ENCODE data around the gene CDPF1.

CDPF1 gene

DNA sequence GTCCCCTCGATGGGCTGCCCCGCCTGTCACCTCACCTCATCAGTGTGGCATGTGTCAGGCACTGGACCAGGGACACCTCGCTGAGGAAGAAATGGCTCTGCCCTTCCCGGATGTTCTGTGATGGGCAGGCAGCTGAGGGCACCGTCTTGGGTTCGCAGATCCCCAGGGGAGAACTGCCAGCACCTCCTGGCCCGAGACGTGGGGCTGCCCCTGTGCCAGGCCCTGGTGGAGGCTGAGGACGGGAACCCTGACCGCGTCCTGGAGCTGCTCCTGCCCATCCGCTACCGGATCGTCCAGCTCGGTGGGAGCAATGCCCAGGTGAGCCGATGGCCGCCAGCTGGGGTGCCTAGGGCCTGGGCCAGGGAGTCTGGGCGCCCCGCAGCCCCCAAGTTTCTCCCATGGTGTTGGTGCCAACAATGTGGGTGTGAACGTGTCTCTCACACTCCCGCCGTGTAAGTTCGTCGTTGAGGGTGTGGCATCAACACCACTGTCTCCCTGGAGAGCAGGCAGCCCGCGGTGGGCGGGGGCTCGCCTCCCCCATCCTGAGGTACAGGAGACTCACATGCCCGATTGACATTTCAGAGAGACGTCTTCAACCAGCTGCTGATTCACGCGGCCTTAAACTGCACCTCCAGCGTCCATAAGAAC lies 39.3 kb upstream of the CDPF1 start:
- Mint-ChIP-seq H3K36me3 (ENCODE audit: low read depth) (peaks cover 34% of the 10 kb centered on the region), H3K4me3 (no peak overlapping the region), H3K27me3 (ENCODE audit: low read depth) (no peaks in the 10 kb centered on the region), H3K27ac (no peak overlapping the region), H3K9me3 (peaks cover 4% of the 10 kb centered on the region), H3K4me1 (ENCODE audit: low read depth) (peaks cover 17% of the 10 kb centered on the region)

DNA sequence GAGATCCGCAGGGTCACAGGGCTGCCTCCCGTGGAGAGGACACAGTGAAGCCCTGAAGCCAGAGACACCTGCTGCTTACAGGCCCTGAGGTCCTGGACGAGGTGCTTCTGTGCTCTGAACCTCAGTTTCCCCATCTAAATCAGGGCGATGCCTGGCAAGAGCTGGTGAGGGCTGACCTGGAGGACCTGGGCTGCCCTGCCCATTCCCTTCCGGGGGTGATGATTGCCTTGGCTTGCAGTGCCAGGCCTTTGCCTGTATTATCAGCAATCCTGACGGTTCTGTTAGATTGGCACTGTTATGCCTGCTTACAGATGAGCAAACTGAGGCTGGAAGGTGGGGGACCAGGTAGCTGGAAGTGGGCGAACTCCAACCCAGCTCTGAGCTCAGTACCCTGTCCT lies 38.8 kb upstream of the CDPF1 start:
- peaks cover 40% of the 10 kb centered on the region for H3K36me3 Mint-ChIP-seq (ENCODE audit: low read depth)
- peaks cover 17% of the 10 kb centered on the region for H3K4me1 Mint-ChIP-seq (ENCODE audit: low read depth)
- no peak overlapping the region for H3K4me3 Mint-ChIP-seq

DNA sequence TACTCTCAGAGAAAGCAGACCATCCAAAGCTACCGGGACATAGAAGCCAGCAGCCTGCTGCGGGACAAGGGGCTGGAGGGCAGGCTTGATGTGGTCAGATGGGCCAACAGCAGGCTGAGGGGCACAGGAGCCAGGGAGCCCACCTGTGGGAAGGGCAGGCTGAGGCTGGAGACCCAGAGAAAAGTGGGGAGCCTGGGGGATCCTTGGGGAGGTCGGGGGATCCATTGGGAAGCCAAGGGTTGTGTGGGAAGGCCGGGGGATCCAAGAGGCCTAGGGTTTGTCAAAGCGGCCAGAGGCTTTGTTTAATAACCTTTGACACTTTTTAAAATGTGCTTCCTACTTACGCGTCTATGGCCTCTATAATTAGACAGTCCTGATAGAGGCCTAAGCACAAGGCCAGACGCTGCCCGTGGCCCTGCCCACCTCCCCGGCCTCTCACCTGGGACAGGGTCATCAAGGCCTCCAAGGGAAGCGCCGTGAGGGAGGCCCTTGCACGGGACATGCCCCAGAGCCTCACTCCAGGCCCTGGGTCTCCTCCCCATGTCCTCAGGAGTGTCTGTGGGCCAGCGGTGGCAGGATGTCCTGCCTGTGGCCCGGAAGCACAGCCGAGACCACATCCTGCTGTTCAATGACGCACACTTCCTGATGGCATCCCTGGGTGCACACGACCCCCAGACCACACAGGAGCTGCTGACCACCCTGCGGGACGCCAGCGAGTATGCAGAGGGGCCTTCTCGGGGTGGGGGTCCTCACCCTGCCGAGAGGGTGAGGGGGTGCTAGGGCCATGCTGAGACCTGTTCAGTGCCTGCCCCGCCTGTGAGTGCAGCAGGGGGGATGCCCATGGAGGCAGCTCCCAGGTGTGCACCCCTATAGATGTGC lies 38.0 kb upstream of the CDPF1 start:
- Mint-ChIP-seq H3K36me3 (ENCODE audit: low read depth) (peaks cover 38% of the 10 kb centered on the region), H3K27ac (peak overlapping the region; percentile 81), H3K9me3 (peaks cover 4% of the 10 kb centered on the region), H3K4me3 (peak overlapping the region; percentile 70), H3K4me1 (ENCODE audit: low read depth) (peaks cover 17% of the 10 kb centered on the region), H3K27me3 (ENCODE audit: low read depth) (no peaks in the 10 kb centered on the region)

More for the DNA sequence above, 38.8 kb upstream of the CDPF1 start:
- Mint-ChIP-seq H3K9me3 (peaks cover 4% of the 10 kb centered on the region), H3K27ac (peak overlapping the region; percentile 81), H3K27me3 (ENCODE audit: low read depth) (no peaks in the 10 kb centered on the region)

DNA sequence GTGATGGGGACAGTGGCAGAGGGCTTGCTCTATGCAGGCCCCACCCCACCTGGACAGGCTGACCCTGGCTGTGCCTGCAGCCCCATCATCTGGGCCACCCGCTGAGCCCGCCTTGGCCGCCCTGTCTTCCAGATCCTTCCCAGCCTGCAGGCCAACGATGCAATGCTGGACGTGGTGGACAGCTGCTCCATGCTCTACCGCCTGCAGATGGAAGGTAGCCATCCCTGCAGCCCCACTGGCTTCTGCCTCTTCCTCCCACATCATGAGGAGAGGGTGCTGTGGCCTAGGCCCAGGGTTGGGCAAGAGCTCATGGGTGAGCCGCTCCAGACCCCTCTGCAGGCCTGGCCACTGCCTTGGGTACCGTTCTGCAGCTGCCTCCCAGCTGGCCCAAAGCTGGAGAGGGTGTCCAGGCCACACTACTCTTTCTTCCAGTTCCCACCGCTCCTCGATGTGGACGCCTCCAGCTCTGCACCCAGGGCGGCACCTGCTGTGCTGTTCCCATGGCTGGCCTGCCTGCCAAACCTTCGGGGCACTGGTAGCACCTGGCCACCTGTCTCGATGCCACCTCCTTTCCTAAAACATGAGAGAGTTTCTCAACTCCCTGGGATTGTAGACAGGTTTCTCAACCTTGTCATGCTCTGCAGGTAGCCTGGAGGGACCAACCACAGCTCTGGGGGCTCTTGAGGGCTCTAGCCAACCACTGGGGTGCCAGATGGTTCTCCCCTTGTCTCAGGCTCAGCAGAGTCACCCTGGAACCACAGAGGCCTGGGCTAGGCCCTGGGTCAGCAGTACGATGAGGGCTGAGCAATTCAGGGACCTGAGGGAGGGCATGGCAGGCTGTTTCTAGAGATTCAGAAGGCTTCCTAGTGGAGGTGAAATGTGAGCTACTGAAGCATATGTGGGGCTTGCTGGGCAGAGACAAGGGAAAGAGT lies 37.1 kb upstream of the CDPF1 start:
- Mint-ChIP-seq H3K36me3 (ENCODE audit: low read depth) (peaks cover 29% of the 10 kb centered on the region), H3K27ac (peak overlapping the region; percentile 81), H3K4me1 (ENCODE audit: low read depth) (peaks cover 17% of the 10 kb centered on the region), H3K9me3 (peaks cover under 1% of the 10 kb centered on the region), H3K4me3 (peak overlapping the region; percentile 70), H3K27me3 (ENCODE audit: low read depth) (no peaks in the 10 kb centered on the region)

DNA sequence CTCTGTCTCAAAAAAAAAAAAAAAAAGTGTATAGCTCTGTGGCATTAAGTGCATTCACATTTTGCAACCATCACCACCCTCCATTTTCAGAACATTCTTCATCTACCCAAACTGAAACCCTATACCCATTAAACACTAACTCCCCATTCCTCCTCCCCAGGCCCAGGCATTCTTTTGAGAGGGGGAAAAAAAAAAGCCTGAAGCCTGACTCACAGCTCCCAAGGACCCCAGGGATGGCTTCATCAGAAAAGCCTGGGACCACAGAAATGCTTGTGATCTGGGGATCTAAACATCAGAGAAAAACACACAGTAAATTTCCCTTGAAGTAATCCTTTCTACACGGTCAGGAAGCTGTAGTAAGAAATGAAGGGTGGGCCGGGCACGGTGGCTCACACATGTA lies 35.9 kb upstream of the CDPF1 start:
- Mint-ChIP-seq H3K36me3 (ENCODE audit: low read depth) (peaks cover 27% of the 10 kb centered on the region), H3K9me3 (no peaks in the 10 kb centered on the region), H3K4me3 (no peak overlapping the region), H3K4me1 (ENCODE audit: low read depth) (peaks cover 18% of the 10 kb centered on the region), H3K27ac (no peak overlapping the region), H3K27me3 (ENCODE audit: low read depth) (no peaks in the 10 kb centered on the region)

DNA sequence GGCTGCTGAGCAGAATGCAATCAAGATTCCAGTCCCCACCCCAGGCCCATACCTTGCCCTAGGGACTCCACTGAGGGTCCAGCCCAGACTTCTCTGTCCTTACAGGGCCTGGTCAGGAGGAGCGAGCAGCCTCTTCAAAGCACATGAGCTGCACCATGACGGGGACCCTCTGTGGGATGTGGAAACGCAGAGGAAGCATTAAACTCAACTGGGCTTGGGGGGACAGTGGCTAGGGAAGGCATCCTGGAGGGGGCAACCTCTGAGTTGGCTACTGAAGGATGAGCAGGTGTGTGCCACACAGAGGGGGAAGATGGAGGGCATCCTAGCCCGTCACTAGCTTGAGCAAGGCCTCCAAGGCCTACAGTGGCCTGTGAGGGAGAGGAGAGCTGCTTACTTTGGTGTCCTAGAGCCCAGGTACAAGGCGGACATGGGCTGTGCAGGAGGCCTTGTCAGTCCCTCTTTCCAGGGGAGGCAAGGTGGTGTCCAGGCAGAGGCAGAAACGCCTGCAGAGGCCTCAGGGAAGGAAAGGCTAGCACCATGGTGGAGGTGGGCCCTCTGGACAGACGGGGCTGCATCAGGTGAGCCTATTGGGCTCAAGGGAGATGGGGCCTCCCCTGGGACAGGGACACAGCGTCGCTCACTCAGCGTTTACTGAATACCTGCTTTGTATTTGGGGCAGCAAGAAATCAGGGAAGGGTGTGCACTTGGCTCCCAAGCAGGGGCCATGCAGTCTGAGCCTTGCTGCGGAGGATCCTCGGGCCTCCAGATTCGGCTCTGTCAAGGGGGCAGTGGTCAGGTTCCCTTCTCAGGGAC lies 32.0 kb upstream of the CDPF1 start:
- H3K36me3 Mint-ChIP-seq (ENCODE audit: low read depth), result peaks cover 18% of the 10 kb centered on the region
- H3K4me3 Mint-ChIP-seq, result no peak overlapping the region
- H3K27ac Mint-ChIP-seq, result no peak overlapping the region
- H3K9me3 Mint-ChIP-seq, result no peaks in the 10 kb centered on the region
- H3K27me3 Mint-ChIP-seq (ENCODE audit: low read depth), result no peaks in the 10 kb centered on the region
- peaks cover 2% of the 10 kb centered on the region for H3K4me1 Mint-ChIP-seq (ENCODE audit: low read depth)

DNA sequence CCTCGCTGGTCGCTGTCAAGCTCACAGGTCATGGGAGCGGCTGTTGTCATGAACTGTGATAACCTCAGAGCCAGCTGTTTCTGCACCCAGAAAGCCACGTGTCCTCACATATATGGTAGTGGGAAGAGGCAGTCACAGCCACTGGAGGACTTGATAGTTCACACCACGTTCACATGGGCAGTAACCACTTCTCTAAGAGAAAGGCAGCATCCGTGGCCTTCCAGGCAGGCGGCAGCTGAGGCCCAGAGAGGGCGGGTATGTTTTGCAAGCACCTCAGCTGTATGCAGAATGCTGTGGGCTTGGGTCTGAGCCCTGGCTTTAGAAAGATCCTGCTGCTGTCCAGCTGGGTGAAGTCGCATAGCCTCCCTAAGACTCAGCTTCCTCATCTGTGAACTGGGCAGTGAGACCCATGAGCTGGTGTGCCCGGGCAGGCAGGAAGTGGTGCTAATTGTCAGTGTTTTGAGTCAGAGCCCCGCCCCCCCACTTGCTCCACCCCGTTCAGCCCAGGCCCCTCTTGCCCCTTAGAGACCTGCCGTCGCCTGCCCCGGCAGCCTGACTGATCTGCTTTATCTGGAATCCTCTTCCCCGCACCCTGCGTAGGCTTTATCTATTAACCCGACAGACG lies 31.0 kb upstream of the CDPF1 start:
- no peaks in the 10 kb centered on the region for H3K27me3 Mint-ChIP-seq (ENCODE audit: low read depth)
- peaks cover 22% of the 10 kb centered on the region for H3K36me3 Mint-ChIP-seq (ENCODE audit: low read depth)
- H3K4me3 Mint-ChIP-seq, result no peak overlapping the region
- H3K4me1 Mint-ChIP-seq (ENCODE audit: low read depth), result peaks cover 2% of the 10 kb centered on the region
- H3K9me3 Mint-ChIP-seq, result no peaks in the 10 kb centered on the region
- no peak overlapping the region for H3K27ac Mint-ChIP-seq

DNA sequence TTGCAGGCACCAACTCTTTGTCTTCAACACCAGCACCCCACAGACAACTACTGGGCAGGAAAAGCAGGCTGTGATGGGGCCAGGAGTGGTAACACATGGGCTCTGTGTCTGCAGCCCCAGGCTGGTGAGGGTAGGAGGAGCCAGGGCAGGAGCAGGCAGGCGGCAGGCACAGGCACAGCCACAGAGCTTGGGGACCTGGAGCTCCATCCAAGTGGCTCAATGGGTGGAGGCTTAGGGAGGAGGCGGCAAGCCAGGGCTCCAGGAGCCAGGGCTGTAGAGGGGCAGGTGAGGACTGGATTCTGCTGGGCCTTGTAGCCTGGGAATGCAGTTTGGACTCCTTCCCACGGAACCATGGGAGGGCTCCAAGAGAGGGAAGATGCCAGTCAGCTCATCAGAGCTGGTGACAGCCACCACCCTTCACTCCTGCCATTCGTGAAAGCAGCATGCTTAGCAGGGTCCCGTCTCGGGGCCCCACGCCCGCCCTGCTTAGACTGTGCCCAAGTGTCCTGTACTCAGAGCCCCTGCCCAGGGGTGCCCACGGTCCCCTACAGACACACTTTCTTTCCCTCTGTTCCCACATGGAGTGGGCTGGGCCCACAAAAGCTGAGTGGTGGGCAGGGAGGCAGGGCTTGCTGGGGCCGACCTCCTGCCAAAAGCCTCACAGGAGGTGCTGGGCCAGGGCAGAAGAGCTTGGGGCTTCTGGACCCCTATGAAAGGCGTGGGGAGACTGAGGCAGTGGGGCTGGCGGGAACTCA lies 30.1 kb upstream of the CDPF1 start:
- no peak overlapping the region for H3K27ac Mint-ChIP-seq

DNA sequence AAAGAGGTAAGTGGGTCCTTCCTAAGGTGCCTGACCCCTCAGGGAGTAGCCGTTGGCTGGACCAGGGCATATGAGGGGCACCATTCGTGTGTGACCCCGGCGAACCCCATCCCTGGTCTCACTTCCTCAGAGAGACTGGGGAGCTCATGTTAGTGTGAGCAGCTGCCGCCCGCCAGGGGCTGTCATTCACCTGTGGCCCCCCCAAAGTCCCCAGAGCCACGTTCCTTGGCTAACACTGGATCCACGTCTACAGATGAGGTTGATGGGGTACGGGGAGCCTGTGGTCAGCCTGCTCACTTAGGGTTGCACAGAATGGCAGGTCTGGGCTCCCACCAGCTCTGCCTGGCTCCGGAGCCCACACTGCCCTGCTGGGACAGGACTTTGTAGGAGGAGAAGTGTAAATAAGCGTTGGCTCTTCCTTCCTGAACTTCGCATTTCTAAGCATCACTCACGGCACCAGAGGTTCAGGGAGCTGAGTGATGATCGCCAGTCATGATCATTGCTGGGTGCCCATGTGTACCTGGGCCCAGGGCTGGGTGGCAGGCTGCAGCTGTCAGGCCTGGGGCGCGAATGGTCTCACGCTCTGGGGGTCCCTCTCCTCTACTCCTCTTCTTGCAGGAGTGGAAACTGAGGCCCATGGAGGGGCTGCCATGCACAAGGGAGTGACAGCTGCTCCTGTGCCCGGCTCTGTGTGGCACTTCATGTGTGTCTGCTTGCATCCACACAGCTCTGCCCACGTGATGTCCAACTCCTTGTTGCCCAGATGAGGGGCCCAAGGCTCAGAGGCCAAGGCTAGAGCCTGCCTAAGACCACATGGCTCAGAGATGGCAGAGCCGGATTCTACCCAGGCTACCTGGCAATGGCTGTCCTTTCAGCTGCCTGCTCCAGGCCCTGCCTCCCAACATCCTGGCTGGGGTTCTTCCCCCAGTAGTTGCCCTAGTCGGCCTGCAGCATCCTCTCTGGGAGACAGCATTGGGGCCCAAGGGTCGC lies 28.9 kb upstream of the CDPF1 start:
- no peak overlapping the region for H3K4me3 Mint-ChIP-seq

More for the DNA sequence above, 30.1 kb upstream of the CDPF1 start:
- H3K4me3 Mint-ChIP-seq, result no peak overlapping the region
- H3K27me3 Mint-ChIP-seq (ENCODE audit: low read depth), result no peaks in the 10 kb centered on the region
- peaks cover 27% of the 10 kb centered on the region for H3K36me3 Mint-ChIP-seq (ENCODE audit: low read depth)
- peaks cover 4% of the 10 kb centered on the region for H3K9me3 Mint-ChIP-seq
- H3K4me1 Mint-ChIP-seq (ENCODE audit: low read depth), result peaks cover 2% of the 10 kb centered on the region

DNA sequence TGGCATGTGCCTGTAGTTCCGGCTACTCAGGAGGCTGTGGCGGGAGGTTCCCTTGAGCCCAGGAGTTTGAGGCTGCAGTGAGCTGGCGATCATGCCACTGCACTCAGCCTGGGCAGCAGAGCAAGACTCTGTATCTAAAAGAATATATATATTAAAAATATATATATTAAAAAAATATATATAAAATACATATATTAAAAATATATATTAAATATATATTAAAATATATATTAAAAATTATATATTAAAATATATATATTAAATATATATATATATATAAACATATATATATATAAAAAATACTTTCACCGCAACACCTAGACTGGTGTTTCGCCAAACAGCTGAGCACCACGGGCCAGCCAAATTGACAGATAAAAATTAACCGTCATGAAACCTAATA lies 26.5 kb upstream of the CDPF1 start:
- peaks cover 25% of the 10 kb centered on the region for H3K36me3 Mint-ChIP-seq (ENCODE audit: low read depth)
- H3K4me3 Mint-ChIP-seq, result no peak overlapping the region
- no peaks in the 10 kb centered on the region for H3K4me1 Mint-ChIP-seq (ENCODE audit: low read depth)
- H3K27me3 Mint-ChIP-seq (ENCODE audit: low read depth), result no peaks in the 10 kb centered on the region
- H3K9me3 Mint-ChIP-seq, result peaks cover 5% of the 10 kb centered on the region
- H3K27ac Mint-ChIP-seq, result no peak overlapping the region

More for the DNA sequence above, 28.9 kb upstream of the CDPF1 start:
- Mint-ChIP-seq H3K36me3 (ENCODE audit: low read depth) (peaks cover 27% of the 10 kb centered on the region), H3K9me3 (peaks cover 5% of the 10 kb centered on the region), H3K4me1 (ENCODE audit: low read depth) (peaks cover 2% of the 10 kb centered on the region), H3K27me3 (ENCODE audit: low read depth) (no peaks in the 10 kb centered on the region), H3K27ac (no peak overlapping the region)

DNA sequence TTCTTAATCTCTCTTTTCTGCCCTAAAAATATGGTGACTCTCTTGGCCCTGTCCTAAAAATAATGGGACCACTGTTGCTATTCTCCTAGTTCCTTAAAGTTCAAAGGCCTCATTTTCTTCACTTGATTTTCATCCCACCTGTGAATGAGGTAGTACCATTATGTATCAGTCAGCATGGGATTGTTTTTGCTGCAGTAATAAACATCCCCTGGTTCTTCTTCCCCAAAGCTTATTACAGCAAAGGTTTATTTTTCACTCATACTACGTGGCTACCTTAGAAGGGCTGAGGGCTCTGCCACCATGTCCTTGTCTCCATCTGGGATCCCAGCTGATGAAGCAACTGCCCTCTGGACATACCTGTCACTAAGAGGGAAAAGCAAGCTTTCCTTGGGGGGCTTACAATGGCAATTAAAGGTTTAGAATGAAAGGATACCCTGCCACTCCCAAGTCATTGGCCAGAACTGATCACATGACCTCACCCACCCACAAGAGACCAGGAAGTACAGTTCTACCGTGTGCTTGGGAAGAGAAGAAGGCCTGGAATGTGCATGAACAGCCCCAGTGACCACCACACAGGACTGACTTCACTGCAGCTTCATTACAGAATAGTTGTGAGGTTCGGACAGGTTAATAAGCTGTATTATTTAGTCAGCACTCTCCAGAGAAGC lies 25.5 kb upstream of the CDPF1 start:
- Mint-ChIP-seq H3K27ac (no peak overlapping the region), H3K27me3 (ENCODE audit: low read depth) (no peaks in the 10 kb centered on the region), H3K4me3 (no peak overlapping the region), H3K9me3 (peaks cover 5% of the 10 kb centered on the region), H3K36me3 (ENCODE audit: low read depth) (peaks cover 25% of the 10 kb centered on the region), H3K4me1 (ENCODE audit: low read depth) (no peaks in the 10 kb centered on the region)

DNA sequence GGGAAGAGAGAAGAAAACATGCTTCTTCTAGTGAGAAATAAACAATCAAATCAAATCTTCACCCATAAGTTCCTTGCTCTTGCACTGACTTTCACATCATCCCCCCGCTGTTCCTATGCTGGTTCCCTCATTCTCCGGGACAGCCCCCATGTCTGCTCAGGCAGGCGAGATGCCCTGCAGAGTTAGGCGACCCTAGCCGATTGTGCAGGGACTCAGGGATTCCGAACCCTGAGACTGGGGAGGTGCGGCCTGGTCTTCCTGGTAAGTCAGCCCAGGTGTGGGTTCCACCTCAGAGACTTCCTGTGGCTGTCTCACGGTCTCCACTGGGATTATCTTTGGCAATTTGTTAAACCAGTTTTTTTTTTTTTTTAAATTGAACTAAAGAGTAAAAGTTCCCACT lies 24.3 kb upstream of the CDPF1 start:
- H3K9me3 Mint-ChIP-seq, result peaks cover 5% of the 10 kb centered on the region

More for the DNA sequence above, 24.3 kb upstream of the CDPF1 start:
- no peak overlapping the region for H3K27ac Mint-ChIP-seq
- H3K4me1 Mint-ChIP-seq (ENCODE audit: low read depth), result peaks cover 2% of the 10 kb centered on the region
- no peak overlapping the region for H3K4me3 Mint-ChIP-seq
- H3K27me3 Mint-ChIP-seq (ENCODE audit: low read depth), result no peaks in the 10 kb centered on the region
- H3K36me3 Mint-ChIP-seq (ENCODE audit: low read depth), result peaks cover 27% of the 10 kb centered on the region

Data from T-helper 1 cell treated with Interleukin-12 subunit alpha and Interleukin-12 subunit beta and Interleukin-4 antibody, amounts not matched to agents 30 μg/mL and 1 μg/mL, for 36 hours (primary cell).